Hematopoietic multipotent progenitor cell treated with erythropoietin and hydrocortisone succinate and interleukin-3 and kit ligand, for 8 days (in vitro differentiated cells): ENCODE data around the gene TLK2.
"Not testable (repeated sequence)": the region's sequence is repeated elsewhere in the genome, so short reads cannot be mapped to it uniquely, and the experiment has no call there.

Experiments
- DNase-seq: peaks from one replicate; pipeline ENCODE4 v3.0.0-alpha.2; 2015

Gene TLK2

DNA sequence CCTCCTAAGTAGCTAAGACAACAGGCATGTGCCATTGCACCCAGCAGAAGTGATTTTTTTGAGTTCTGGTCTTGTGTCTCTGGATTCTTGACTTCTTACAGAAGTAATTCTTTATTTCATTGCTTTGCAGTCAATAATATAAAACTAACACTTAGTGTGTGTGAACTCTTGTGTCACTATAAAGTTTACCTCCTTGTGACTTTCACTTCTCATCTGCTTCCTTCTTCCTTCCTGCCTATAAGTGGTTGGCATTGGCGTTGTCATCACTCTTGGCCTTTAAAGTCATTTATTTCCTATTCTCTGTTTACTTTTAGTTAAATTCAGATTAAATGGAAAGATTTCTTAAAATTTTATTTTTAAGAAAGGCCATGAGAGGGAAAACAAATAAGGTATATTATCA, 12.4 kb downstream of the TLK2 start:
- not testable (repeated sequence) for DNase-seq

DNA sequence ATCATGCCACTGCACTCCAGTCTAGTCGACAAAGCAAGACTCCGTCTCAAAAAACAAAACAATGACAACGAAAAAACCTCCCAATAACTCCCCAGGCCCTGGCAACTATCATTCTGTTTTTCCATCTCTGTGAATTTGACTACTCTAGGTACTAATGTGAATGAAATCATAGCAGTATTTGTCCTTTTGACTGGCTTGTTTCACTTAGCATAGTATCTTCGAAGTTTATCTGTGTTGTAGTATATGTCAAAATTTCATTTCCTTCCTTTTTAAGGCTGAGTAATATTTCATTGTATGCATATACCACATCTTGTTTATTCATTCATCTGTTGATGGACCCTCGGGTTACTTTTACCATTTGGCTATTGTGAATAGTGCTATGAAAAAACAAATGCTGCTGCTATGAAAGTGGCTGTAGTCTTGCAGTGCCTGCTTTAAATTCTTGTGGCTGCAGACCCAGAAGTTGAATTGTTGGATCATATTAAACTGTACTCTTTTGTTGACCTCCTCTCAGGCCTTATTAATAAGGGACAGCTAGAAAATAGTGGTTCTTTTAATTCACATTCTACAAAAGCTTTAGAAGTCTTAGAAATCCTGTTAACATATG, 14.5 kb downstream of the TLK2 start:
- not testable (repeated sequence) for DNase-seq

DNA sequence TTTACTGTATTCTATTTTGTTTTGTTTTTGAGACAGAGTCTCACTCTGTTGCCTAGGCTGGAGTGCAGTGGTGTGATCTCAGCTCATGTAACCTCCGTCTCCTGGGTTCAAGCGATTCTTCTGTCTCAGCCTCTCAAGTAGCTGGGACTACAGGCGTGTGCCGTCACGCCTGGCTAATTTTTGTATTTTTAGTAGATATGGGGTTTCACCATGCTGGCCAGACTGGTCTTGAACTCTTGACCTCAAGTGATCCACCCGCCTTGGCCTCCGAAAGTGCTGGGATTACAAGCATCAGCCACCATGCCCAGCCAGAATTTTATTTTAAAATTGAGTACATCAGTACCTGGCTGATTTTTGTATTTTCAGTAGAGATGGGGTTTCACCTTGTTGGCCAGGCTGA, 15.4 kb downstream of the TLK2 start:
- DNase-seq = not testable (repeated sequence)

DNA sequence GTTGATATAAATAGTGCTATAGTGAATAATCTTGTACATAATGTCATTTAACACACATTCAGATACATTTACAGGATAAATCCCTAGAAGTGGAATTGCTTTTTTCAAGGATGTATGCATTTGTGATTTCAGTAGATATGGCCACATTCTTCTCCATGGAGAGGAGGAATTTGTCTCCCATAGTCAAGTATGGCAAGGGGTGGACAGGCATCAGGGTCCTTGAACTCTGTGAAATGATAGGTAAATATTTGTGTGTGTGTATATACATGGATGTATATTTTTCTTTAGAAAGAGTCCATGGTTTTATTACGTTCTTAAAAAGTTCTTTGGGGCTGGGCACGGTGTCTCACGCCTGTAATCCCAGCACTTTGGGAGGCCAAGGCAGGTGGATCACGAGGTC, 17.7 kb downstream of the TLK2 start:
- DNase-seq = not testable (repeated sequence)

DNA sequence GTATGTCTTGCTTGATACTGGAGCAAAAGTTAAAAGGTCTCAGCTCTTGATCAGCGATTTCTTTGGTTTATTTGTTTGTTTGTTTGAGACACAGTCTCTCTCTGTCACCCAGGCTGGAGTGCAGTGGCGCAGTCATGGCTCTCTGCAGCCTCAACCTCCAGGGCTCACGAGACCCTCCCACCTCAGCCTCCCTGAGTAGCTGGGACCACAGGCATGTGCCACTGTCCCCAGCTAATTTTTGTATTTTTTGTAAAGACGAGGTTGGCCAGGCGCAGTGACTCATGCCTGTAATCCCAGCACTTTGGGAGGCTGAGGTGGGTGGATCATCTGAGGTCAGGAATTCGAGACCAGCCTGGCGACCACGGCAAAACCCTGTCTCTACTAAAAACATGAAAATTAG, 20.2 kb downstream of the TLK2 start:
- not testable (repeated sequence) for DNase-seq

DNA sequence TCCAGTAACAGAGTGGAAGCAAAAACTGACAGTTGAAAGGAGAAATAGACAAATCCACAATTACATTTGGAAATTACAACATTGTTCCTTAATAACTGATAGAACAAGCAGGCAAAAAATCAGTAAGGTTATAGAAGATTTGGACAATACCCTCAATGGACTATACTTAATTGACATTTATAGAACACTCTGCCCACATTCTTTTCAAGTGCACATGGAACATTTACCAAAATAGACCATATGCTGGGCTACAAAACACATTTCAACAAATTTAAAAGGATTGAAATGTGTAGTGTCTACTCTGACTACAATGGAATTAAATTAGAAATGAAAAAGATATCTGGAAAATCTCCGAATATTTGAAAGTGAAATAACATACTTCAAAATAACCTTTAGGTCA, 21.8 kb downstream of the TLK2 start:
- not testable (repeated sequence) for DNase-seq

DNA sequence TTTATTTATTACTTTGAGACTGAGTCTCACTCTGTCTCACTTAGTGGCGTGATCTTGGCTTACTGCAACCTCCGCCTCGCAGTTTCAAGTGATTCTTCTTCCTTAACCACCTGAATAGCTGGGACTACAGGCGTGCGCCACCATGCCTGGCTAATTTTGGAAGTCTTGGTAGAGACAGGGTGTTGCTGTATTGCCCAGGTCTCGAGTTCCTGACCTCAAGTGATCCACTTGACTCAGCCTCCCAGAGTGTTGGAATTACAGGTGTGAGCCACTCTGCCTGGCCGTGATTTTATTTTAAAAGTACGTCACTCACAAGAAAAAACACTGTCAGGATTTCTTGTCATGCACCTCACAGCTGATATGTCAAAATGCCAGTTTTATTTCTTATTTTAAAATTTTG, 26.2 kb downstream of the TLK2 start:
- not testable (repeated sequence) for DNase-seq

DNA sequence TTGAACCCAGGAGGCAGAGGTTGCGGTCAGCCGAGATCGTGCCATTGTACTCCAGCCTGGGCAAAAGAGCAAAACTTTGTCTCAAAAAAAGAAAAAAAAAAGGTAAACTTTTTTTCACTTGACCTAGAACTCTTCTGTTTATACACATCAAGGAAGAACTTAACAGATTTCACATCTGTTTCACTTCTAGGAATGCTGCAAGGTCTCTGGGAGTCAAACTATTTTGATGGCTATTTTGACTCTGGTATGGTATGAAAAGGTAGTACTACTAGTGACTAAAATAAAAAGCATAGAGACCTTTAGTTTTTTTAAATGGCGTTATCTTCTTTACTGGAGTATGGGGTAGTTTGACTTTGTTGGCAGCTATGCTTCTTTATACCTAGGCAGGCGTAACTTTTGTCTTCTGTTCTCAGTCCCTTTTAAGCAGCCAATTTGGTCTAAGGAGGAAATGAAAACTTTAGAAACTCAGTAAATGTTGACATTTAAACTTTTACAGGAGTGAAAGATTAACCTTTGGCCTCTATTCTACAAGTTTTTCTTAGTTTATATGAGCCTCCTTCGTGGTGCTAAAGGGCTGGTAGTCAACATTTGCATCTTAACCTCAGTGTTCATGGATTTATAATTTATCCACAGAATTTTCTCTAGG, 28.7 kb downstream of the TLK2 start:
- DNase-seq = not testable (repeated sequence)

DNA sequence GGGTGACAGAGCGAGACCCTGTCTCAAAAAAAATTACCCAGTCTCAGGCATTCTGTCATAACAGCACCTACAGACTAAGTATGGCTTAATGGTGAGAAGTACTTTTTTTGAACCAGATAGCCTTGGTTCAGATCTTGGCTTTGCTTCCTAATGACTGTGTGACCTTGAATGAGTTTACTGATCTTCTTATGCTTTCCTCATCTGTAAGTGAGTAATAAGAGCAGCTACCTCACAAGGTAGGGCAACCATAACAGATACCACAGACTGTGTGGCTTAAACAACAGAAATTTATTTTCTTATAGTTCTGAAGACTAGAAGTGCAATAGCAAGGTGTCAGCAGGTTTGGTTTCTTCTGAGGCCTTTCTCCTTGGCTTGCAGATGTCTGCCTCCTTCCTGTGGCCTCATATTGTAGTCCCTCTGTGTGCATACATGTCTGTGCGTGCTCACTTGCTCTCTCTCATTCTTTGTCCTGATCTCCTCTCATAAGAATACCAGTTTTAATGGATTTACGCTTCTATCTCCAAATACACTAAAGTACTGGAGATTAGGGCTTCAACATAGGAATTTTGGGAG, 31.7 kb downstream of the TLK2 start:
- DNase-seq = not testable (repeated sequence)

DNA sequence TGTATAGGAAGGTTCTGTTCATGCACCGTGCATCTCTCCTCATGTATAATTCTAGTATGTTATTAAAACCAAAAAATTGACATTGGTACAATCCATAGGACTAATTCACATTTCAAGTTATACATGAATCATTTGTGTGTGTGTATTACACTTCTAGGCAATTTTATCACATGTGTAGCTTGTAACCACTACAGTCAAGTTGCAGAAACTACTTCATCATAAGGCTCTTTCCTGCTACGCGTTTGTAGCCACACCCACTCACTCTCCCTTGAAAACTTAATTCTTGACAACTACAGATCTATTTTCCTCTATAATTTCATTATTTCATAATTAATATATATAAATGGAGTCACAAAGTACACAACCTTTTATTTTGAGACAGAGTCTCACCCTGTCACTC, 32.4 kb downstream of the TLK2 start:
- DNase-seq = not testable (repeated sequence)

DNA sequence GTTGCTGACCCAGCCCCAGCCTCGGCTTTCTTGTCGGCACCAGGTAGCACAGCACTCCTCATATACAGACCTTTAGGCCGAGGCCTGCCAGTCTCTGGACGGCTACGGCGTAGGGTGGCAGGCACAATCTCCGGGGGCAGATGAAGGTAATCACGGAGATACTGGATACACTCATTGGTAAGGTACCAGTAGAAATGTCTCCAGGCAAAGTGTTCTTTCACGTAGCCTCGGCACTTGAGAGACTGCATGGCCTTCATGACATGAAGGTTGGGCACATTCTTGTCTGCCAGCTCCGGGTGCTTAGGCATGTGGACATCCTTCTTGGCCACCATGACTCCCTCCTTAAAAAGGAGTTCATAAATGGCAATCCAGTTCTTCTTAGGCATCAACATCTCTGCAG, 37.8 kb downstream of the TLK2 start:
- not testable (repeated sequence) for DNase-seq

DNA sequence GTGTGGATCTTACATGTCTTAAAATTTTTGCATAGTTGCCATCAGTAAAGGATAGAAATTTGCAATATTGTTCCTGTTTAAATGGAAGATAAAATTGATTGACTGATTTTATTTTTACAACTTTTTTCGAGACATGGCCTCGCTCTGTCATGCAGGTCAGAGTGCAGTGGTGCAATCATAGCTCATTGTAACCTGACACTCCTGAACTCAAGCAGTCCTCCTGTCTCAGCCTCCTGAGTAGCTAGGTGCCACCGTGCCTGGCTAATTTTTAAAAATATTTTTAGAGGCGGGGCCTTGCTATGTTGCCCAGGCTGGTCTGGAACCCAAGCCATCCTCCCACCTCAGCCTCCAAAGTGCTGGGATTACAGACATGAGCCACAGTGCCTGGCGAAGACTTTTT, 42.7 kb downstream of the TLK2 start:
- DNase-seq = not testable (repeated sequence)

DNA sequence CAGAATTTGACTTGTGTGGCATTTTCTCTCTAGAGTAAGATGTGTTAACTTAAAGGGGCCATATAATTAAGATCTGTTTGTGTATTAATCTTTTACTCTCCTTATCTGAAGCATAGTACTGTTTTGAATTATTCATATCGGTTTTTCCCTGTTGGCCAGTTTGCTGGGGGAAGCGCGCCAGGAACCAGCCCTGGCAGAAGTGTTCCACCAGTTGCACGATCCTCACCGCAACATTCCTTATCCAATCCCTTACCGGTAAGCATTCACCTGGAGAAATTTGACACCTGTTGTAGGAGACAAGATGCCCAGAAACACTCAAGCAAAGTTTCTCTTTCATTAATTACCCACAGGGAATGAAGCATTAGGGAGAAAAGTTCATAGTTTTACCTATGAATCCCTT, 45.5 kb downstream of the TLK2 start:
- not testable (repeated sequence) for DNase-seq

DNA sequence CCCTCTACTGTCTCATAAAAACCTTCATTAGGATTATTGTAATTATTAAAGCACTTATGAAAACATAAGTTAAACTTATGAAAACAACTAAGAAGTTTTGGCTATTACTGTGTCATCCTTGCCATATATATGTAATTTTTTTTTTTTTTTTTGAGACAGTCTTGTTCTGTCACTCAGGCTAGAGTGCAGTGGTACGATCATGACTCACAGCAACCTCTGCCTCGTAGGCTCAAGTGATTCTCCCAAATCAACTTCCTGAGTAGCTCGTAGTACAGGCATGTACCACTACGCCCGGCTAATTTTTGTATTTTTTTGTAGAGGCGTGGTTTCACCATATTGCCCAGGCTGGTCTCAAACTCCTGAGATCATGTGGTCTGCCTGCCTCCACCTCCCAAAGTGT, 46.7 kb downstream of the TLK2 start:
- DNase-seq = not testable (repeated sequence)

DNA sequence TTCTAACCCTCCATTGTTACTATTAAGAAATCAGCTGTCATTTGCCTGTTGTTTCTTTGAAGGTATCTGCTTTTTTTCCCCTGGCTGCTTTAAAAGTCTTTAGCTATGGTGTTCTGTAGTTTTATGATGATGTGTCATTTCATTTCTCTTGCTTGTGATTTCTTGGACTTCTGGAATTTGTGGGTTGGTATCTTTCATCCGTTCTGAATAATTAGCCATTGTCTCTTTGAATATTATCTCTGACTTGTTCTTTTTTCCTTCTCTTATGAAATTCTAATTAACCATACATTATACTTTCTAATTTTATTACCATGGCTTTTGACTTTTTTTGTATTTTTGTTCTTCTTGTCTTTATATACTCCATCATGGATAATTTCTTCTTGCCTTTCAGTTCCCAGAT, 52.3 kb downstream of the TLK2 start:
- not testable (repeated sequence) for DNase-seq

DNA sequence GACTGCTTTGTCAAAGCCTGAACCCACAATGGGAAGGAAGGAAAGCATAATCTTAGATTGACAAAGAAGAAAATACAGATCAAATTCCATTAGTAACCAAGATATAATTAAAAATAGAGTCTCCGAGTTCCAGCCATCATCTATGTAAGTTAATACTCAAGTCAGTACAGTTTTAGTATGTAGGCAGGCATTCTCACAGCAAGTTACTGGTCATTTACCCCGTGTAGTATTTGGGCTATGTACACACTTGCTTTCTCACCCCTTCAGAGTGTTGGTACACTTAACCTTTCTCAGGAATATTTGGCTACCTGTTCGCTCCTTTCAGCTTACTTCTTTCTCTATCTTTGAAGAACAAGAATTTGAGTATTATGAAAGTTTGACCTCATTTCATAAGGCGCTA, 57.9 kb downstream of the TLK2 start:
- DNase-seq = not testable (repeated sequence)

DNA sequence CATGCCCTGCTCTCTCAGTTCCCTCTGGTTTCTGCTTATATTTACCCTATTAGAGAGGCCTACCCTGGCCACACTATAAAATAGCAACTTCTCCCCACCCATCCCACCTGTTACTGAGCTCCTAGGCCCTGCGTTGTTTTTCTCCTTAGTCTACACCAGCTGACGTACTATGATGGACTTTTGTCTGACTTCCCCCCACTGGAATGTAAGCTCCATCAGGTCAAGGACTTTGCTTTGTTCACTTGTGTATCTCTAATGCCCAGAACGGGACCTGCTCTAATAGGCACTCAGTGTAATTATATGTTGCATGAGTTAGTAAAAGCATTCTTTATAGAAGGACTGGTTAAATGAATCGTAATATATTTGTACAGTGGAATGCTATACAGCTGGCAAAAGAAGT, 62.4 kb downstream of the TLK2 start:
- DNase-seq = not testable (repeated sequence)

DNA sequence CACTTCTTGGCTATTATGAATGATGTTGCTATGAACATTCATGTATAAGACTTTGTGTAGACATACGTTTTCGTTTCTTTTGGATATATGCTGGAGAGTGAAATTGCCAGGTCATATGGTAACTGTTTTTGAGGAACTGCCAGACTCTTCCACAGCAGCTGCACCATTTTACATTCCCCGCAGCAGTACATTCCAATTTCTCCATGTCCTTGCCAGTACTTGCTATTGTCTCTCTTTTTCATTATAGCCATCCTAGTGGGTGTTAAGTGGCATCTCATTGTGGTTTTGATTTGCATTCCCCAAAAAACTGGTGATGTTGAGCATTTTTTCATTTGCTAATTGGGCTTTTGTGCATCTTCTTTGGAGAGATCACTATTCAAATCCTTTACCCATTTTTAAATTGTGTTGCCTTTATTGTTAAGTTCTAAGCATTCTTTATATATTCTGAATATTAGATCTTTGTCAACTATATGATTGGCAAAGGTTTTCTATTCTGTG, 64.7 kb downstream of the TLK2 start:
- DNase-seq = not testable (repeated sequence)

DNA sequence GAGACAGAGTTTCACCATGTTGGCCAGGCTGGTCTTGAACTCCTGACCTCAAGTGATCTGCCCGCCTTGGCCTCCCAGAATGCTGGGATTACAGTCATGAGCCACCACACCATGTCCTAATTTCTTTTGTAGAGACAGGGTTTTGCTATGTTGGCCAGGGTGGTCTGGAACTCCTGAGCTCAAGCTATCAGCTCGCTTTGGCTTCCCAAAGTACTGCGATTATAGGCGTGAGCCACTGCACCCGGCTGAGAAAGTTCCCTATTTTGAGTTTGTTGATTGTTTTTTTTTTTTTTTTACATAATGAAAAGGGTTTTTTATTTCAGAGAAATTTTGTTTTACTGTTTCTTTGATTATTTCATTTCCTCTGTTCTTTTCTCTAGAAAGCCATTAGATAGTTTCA, 67.4 kb downstream of the TLK2 start:
- DNase-seq = not testable (repeated sequence)

DNA sequence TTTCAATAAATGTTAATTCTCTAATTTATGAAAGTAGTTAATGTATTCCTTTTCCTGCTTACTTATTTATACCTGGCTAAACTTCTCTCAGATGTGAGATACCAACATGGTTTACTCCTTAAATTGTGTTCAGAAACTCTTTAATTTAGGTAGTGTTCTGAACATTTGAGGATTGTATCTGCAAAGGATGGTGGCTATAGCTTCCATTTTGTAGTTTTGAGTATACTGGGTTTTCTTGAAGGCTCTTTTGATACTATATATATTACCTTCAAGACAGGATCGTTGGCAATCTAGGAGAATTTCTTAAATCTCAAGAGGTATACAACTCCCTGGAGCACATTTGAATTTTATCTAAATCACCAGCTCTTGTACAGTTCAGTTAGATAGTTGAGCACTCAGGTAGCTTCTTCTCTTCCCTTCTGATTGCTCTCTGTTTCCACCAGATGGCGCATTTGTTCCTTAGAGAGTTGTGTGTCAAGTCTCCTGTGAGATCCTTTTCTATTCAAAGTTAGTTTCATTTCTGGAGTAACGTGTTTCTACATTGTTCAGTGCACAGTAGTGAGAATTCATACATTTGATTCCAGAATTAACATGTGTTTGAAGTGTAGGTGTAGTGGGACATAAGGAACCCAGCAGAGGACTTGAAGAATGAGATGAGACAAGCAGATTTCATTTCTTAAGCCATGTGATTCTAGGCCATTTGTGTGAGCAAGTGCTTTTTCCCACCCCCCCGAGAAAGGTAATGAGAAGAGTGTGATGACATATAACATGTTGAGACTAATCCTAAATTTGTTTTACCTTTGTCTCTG, 74.4 kb downstream of the TLK2 start:
- peak; percentile 72 for DNase-seq

DNA sequence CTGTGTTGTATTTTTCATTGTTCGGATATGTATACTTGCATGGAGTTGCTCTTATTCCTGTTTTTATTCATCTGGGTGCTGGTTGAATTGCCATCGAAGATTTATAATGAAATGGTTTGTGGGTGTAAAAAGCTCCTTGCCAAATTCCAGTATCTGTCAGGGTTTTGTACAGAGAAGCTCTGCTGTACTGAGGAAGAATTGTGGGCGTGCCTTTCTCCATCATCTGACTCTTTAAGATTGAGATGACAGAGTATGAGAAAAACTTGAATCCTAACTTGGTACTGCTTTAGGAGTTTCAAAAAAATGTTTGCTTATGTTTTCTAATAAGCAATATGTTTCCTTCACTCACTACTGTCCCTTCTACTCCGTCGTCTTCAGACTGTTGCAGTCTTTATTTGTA, 78.9 kb downstream of the TLK2 start:
- DNase-seq = not testable (repeated sequence)

DNA sequence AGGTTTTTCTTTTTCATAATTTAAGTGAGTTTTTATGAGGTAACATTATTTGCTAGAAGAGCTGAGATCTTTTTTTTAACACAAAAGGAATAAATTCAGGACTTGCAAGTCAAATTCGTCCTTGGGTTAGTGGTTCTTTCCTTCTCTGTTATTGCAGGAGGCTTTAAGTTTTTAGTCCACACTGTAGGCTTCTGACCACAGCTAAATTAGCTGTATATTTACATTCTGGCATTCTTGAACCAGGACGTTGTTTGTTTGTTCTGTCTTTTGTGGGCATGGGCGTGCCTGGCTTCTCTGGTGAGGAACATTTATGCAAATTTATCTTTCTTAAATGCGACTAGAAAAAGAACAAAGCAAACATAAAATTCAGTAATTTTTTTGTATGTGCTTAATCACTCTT, 80.3 kb downstream of the TLK2 start:
- not testable (repeated sequence) for DNase-seq

DNA sequence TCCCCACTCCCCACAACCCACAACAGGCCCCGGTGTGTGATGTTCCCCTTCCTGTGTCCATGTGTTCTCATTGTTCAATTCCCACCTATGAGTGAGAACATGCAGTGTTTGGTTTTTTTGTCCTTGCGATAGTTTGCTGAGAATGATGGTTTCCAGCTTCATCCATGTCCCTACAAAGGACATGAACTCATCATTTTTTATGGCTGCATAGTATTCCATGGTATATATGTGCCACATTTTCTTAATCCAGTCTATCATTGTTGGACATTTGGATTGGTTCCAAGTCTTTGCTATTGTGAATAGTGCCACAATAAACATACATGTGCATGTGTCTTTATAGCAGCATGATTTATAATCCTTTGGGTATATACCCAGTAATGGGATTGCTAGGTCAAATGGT, 82.3 kb downstream of the TLK2 start:
- not testable (repeated sequence) for DNase-seq
